DLD1 (cell line): ENCODE measurements around the gene NAIP.
"Not testable (repeated sequence)": the region's sequence is repeated elsewhere in the genome, so short reads cannot be mapped to it uniquely, and the experiment has no call there.

ENCODE experiments used
- in situ Hi-C: cut with HindIII; loops from 2 replicates; pipeline ENCODE4 v1.10.0; 2017; ENCODE audit warnings: low sequenced_read_pairs

NAIP gene

GRCh38 chr5:71025289-71025953 is at the start of gene NAIP:
NAIP (minus strand) TSS chr5:71025339; CDS start chr5:71012915, 12,424 bp downstream.
- in situ Hi-C loops, result not testable (repeated sequence)

- in situ Hi-C loops, result not testable (repeated sequence)
Measured at GRCh38 chr5:71067262-71067928, 42.3 kb upstream of the NAIP start, which contains the start of gene GTF2H2. GTF2H2 (minus strand) TSS chr5:71067676; CDS start chr5:71062763, 4,913 bp downstream.

- in situ Hi-C loops, result not testable (repeated sequence)
Measured at GRCh38 chr5:71061322-71061721, 36.2 kb upstream of the NAIP start.

GRCh38 chr5:71059426-71059825 is 34.3 kb upstream of the NAIP start:
- in situ Hi-C loops, result not testable (repeated sequence)

GRCh38 chr5:71044808-71045207 is 19.7 kb upstream of the NAIP start:
- in situ Hi-C loops, result not testable (repeated sequence)

- in situ Hi-C loops, result not testable (repeated sequence)
Measured at GRCh38 chr5:71044128-71044527, 19.0 kb upstream of the NAIP start.

GRCh38 chr5:71031046-71031776 is 6.1 kb upstream of the NAIP start:
- in situ Hi-C loops, result not testable (repeated sequence)

GRCh38 chr5:71020643-71021042 is 4.5 kb downstream of the NAIP start:
- in situ Hi-C loops, result not testable (repeated sequence)

GRCh38 chr5:71018376-71019005 is 6.6 kb downstream of the NAIP start:
- in situ Hi-C loops, result not testable (repeated sequence)

GRCh38 chr5:71014176-71014575 is 11.0 kb downstream of the NAIP start:
- in situ Hi-C loops, result no loop called here

GRCh38 chr5:71013575-71013974 is 11.6 kb downstream of the NAIP start:
- in situ Hi-C loops, result no loop called here

- in situ Hi-C loops, result no loop called here
Measured at GRCh38 chr5:71011194-71011792, 13.8 kb downstream of the NAIP start.

GRCh38 chr5:71006983-71007382 is 18.2 kb downstream of the NAIP start:
- in situ Hi-C loops, result not testable (repeated sequence)

- in situ Hi-C loops, result not testable (repeated sequence)
Measured at GRCh38 chr5:70984882-70985281, 40.3 kb downstream of the NAIP start.

- in situ Hi-C loops, result not testable (repeated sequence)
Measured at GRCh38 chr5:70967220-70967619, 57.9 kb downstream of the NAIP start.

GRCh38 chr5:70964531-70964930 is 60.6 kb downstream of the NAIP start:
- in situ Hi-C loops, result not testable (repeated sequence)

- in situ Hi-C loops, result not testable (repeated sequence)
Measured at GRCh38 chr5:70953068-70953467, 72.1 kb downstream of the NAIP start.

- in situ Hi-C loops, result not testable (repeated sequence)
Measured at GRCh38 chr5:70932560-70932959, 92.6 kb downstream of the NAIP start.

GRCh38 chr5:70931709-70932368 is 93.3 kb downstream of the NAIP start:
- in situ Hi-C loops, result not testable (repeated sequence)

GRCh38 chr5:70925211-70925562 is 100.0 kb downstream of the NAIP start:
- in situ Hi-C loops, result not testable (repeated sequence)
